ENCODE results near the gene MPI. TPM values are rescaled to one million over a fixed set of nuclear protein-coding genes. Genes with fewer than 3 reads are reported as not detected.
"Not testable (repeated sequence)": the region's sequence is repeated elsewhere in the genome, so short reads cannot be mapped to it uniquely, and the experiment has no call there.

The MPI gene
- total and polyA plus RNA-seq, 4 donors, result 21.3 to 31.1 (median 26.2) TPM

DNA sequence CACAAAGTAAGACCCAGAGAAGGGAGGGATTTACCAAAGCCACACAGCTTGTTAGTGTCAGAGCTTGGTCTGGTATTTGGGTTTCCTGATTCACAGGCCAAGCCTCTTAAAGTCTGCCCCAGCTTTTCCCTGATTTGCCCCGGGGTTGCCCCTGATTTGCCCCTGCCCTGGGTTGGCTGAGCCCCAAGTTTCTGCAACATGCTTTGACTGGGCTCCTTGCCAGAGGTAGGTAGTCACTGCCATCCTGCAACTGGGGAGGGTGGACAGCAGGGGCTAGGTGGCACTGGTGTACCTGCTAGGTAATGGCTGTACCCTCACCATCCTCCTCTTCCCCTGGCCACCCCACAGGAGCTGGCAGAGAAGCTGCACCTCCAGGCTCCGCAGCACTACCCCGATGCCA, 2.5 kb downstream of the MPI start:
- Histone ChIP-seq H3K9me3 (ENCODE audit: control insufficient read depth, low read length) (no peaks in the 10 kb centered on the region), H3K4me1 (ENCODE audit: control insufficient read depth in 1 of 2, insufficient read depth in 2 of 2, low read length in 2 of 2) (no peaks in the 10 kb centered on the region), H3K36me3 (ENCODE audit: control insufficient read depth in 1 of 2, insufficient read depth in 2 of 2, low read length in 1 of 2) (no peaks in the 10 kb centered on the region), H3K27ac (ENCODE audit: low read depth in 1 of 2, low read length in 2 of 2) (no peak overlapping the region), H3K27me3 (ENCODE audit: control insufficient read depth in 1 of 2, insufficient read depth in 2 of 2, low read length in 1 of 2) (no peaks in the 10 kb centered on the region), H3K4me3 (ENCODE audit: low read length in 2 of 2) (no peak overlapping the region)
- no peak for ATAC-seq (ENCODE audit: low FRiP score)
- intact Hi-C loops (cut with DNase I), result loop anchor here in 1 of 2 donors (10.0 kb wide), 1 partner anchor 48 kb away; the partner anchor contains the start of gene ULK3
- DNase-seq, result no peak
- WGBS, 2 donors, result 84 to 93% methylated on average over 3 of the region's 3 CpGs

DNA sequence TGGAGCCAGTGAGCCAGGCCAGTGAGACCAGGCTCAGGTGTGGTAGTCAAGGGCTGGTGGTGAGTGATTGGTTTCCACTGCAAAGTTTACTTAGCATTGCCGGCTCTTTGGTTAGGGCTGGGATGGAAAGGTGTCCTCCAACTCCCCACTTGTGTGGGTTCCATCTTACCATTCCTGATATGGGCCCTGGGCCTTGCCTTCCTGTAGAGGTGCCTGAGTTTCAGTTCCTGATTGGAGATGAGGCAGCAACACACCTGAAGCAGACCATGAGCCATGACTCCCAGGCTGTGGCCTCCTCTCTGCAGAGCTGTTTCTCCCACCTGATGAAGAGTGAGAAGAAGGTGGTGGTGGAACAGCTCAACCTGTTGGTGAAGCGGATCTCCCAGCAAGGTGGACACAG, 3.1 kb downstream of the MPI start:
- ATAC-seq (ENCODE audit: low FRiP score), result no peak
- Histone ChIP-seq H3K4me1 (ENCODE audit: control insufficient read depth in 1 of 2, insufficient read depth in 2 of 2, low read length in 2 of 2) (no peaks in the 10 kb centered on the region), H3K27ac (ENCODE audit: low read depth in 1 of 2, low read length in 2 of 2) (no peak overlapping the region), H3K27me3 (ENCODE audit: control insufficient read depth in 1 of 2, insufficient read depth in 2 of 2, low read length in 1 of 2) (no peaks in the 10 kb centered on the region), H3K4me3 (ENCODE audit: low read length in 2 of 2) (no peak overlapping the region), H3K36me3 (ENCODE audit: control insufficient read depth in 1 of 2, insufficient read depth in 2 of 2, low read length in 1 of 2) (no peaks in the 10 kb centered on the region), H3K9me3 (ENCODE audit: control insufficient read depth, low read length) (no peaks in the 10 kb centered on the region)
- WGBS, 2 donors, result 88 to 92% methylated on average over 2 of the region's 2 CpGs
- intact Hi-C loops (cut with DNase I), result loop anchor here in 1 of 2 donors (10.0 kb wide), 1 partner anchor 48 kb away; the partner anchor contains the start of gene ULK3
- no peak for DNase-seq

DNA sequence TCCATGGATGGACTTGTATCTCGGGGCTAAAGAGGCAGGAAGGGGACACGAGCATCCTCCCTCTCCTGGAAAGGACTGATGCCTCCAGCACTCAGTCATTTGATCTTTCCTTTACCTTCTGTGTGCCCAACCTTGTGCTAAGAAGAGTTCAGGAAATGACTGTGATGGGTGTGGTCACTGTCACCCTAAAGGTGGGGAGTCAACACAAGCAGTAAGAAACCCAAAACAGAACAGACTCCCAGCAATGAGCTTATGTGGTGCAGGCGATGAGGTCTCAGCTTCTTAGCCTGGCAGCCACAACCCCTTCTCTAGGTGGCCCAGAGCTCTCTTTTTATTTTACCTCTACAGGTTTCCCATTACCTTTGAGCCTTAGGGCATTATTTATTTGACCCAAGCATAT, 3.8 kb downstream of the MPI start:
- no peaks in the 10 kb centered on the region for H3K4me1 ChIP-seq (ENCODE audit: control insufficient read depth in 1 of 2, insufficient read depth in 2 of 2, low read length in 2 of 2)
- ATAC-seq (ENCODE audit: low FRiP score) (no peak), DNase-seq (no peak)
- no peak overlapping the region for H3K4me3 ChIP-seq (ENCODE audit: low read length in 2 of 2)
- no peak overlapping the region for H3K27ac ChIP-seq (ENCODE audit: low read depth in 1 of 2, low read length in 2 of 2)
- H3K36me3 ChIP-seq (ENCODE audit: control insufficient read depth in 1 of 2, insufficient read depth in 2 of 2, low read length in 1 of 2), result no peaks in the 10 kb centered on the region
- H3K9me3 ChIP-seq (ENCODE audit: control insufficient read depth, low read length), result no peaks in the 10 kb centered on the region
- 89 to 90% methylated on average over 3 of the region's 3 CpGs for WGBS, 2 donors
- intact Hi-C loops (cut with DNase I), result loop anchor here in 1 of 2 donors (10.0 kb wide), 1 partner anchor 49 kb away; the partner anchor contains the start of gene ULK3
- H3K27me3 ChIP-seq (ENCODE audit: control insufficient read depth in 1 of 2, insufficient read depth in 2 of 2, low read length in 1 of 2), result no peaks in the 10 kb centered on the region

DNA sequence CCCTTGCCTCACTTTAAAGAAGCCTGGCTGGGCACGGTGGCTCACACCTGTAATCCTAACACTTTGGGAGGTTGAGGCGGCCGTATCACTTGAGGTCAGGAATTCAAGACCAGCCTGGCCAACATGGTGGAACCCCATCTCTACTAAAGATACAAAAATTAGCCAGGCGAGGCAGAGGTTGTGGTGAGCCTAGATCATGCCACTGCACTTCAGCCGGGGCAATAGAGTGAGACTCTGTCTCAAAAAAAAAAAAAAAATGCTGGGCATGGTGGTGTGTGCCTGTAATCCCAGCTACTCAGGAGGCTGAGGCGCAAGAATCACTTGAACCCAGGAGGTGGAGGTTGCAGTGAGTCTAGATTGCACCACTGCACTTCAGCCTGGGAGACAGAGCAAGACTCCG, 4.5 kb downstream of the MPI start:
- intact Hi-C loops (cut with DNase I), result loop anchor here in 1 of 2 donors (10.0 kb wide), 1 partner anchor 50 kb away; the partner anchor contains the start of gene ULK3
- not testable (repeated sequence) for H3K4me3 ChIP-seq (ENCODE audit: low read length in 2 of 2); H3K4me1 ChIP-seq (ENCODE audit: control insufficient read depth in 1 of 2, insufficient read depth in 2 of 2, low read length in 2 of 2); H3K9me3 ChIP-seq (ENCODE audit: control insufficient read depth, low read length); DNase-seq; H3K27ac ChIP-seq (ENCODE audit: low read depth in 1 of 2, low read length in 2 of 2); H3K27me3 ChIP-seq (ENCODE audit: control insufficient read depth in 1 of 2, insufficient read depth in 2 of 2, low read length in 1 of 2); ATAC-seq (ENCODE audit: low FRiP score); H3K36me3 ChIP-seq (ENCODE audit: control insufficient read depth in 1 of 2, insufficient read depth in 2 of 2, low read length in 1 of 2)
- 97% methylated on average over 7 of the region's 7 CpGs for WGBS, 2 donors

- intact Hi-C loops (cut with DNase I), result loop anchor here in 1 of 2 donors (5.0 to 10.0 kb wide), 2 partner anchors 51 to 124 kb away; partner anchors contain the start of gene ULK3
- H3K4me3 ChIP-seq (ENCODE audit: low read length in 2 of 2), result no peak overlapping the region
- H3K9me3 ChIP-seq (ENCODE audit: control insufficient read depth, low read length), result no peaks in the 10 kb centered on the region
- ATAC-seq (ENCODE audit: low FRiP score) (no peak), DNase-seq (peak in 1 of 2 donors; percentile 44)
- H3K36me3 ChIP-seq (ENCODE audit: control insufficient read depth in 1 of 2, insufficient read depth in 2 of 2, low read length in 1 of 2), result peaks cover 0 to 3% of the 10 kb centered on the region in 2 donors
- no peak overlapping the region for H3K27ac ChIP-seq (ENCODE audit: low read depth in 1 of 2, low read length in 2 of 2)
- H3K27me3 ChIP-seq (ENCODE audit: control insufficient read depth in 1 of 2, insufficient read depth in 2 of 2, low read length in 1 of 2), result no peaks in the 10 kb centered on the region
- WGBS, 2 donors, result 87 to 90% methylated on average over 6 of the region's 6 CpGs
- no peaks in the 10 kb centered on the region for H3K4me1 ChIP-seq (ENCODE audit: control insufficient read depth in 1 of 2, insufficient read depth in 2 of 2, low read length in 2 of 2)
Observed at GRCh38 chr15:74895830-74896229, 6.0 kb downstream of the MPI start.

GRCh38 chr15:74896316-74896715, 6.5 kb downstream of the MPI start:
- 80 to 81% methylated on average over 3 of the region's 3 CpGs for WGBS, 2 donors

GRCh38 chr15:74897300-74897701, 7.5 kb downstream of the MPI start:
- DNase-seq, result no peak
- Histone ChIP-seq H3K27ac (ENCODE audit: low read depth in 1 of 2, low read length in 2 of 2) (no peak overlapping the region), H3K36me3 (ENCODE audit: control insufficient read depth in 1 of 2, insufficient read depth in 2 of 2, low read length in 1 of 2) (peaks cover 0 to 3% of the 10 kb centered on the region in 2 donors), H3K4me1 (ENCODE audit: control insufficient read depth in 1 of 2, insufficient read depth in 2 of 2, low read length in 2 of 2) (no peaks in the 10 kb centered on the region), H3K4me3 (ENCODE audit: low read length in 2 of 2) (no peak overlapping the region), H3K9me3 (ENCODE audit: control insufficient read depth, low read length) (no peaks in the 10 kb centered on the region), H3K27me3 (ENCODE audit: control insufficient read depth in 1 of 2, insufficient read depth in 2 of 2, low read length in 1 of 2) (no peaks in the 10 kb centered on the region)
- intact Hi-C loops (cut with DNase I), result loop anchor here in 1 of 2 donors (5.0 to 10.0 kb wide), 2 partner anchors 52 to 125 kb away; partner anchors contain the start of gene ULK3
- ATAC-seq (ENCODE audit: low FRiP score), result no peak
- WGBS, 2 donors, result 75 to 77% methylated on average over 6 of the region's 6 CpGs

More at GRCh38 chr15:74896316-74896715, 6.5 kb downstream of the MPI start:
- no peak overlapping the region for H3K4me3 ChIP-seq (ENCODE audit: low read length in 2 of 2)
- H3K36me3 ChIP-seq (ENCODE audit: control insufficient read depth in 1 of 2, insufficient read depth in 2 of 2, low read length in 1 of 2), result peaks cover 0 to 3% of the 10 kb centered on the region in 2 donors
- intact Hi-C loops (cut with DNase I), result loop anchor here in 1 of 2 donors (5.0 to 10.0 kb wide), 2 partner anchors 52 to 124 kb away; partner anchors contain the start of gene ULK3
- H3K9me3 ChIP-seq (ENCODE audit: control insufficient read depth, low read length), result no peaks in the 10 kb centered on the region
- DNase-seq (no peak), ATAC-seq (ENCODE audit: low FRiP score) (no peak)
- H3K4me1 ChIP-seq (ENCODE audit: control insufficient read depth in 1 of 2, insufficient read depth in 2 of 2, low read length in 2 of 2), result no peaks in the 10 kb centered on the region
- no peaks in the 10 kb centered on the region for H3K27me3 ChIP-seq (ENCODE audit: control insufficient read depth in 1 of 2, insufficient read depth in 2 of 2, low read length in 1 of 2)
- no peak overlapping the region for H3K27ac ChIP-seq (ENCODE audit: low read depth in 1 of 2, low read length in 2 of 2)

- DNase-seq (no peak), ATAC-seq (ENCODE audit: low FRiP score) (peak; percentile 63)
- 11 to 17% methylated on average over 5 of the region's 5 CpGs for WGBS, 2 donors
- H3K27ac ChIP-seq (ENCODE audit: low read depth in 1 of 2, low read length in 2 of 2), result peak overlapping the region in 1 of 2 donors; percentile 12
- H3K9me3 ChIP-seq (ENCODE audit: control insufficient read depth, low read length), result no peaks in the 10 kb centered on the region
- H3K4me3 ChIP-seq (ENCODE audit: low read length in 2 of 2), result no peak overlapping the region
- H3K4me1 ChIP-seq (ENCODE audit: control insufficient read depth in 1 of 2, insufficient read depth in 2 of 2, low read length in 2 of 2), result no peaks in the 10 kb centered on the region
- intact Hi-C loops (cut with DNase I), result no loop called here
- no peaks in the 10 kb centered on the region for H3K27me3 ChIP-seq (ENCODE audit: control insufficient read depth in 1 of 2, insufficient read depth in 2 of 2, low read length in 1 of 2)
- peaks cover 0 to 3% of the 10 kb centered on the region in 2 donors for H3K36me3 ChIP-seq (ENCODE audit: control insufficient read depth in 1 of 2, insufficient read depth in 2 of 2, low read length in 1 of 2)
Observed at GRCh38 chr15:74901612-74902063, 11.8 kb downstream of the MPI start.
